Brain pericyte (primary cell): Measurements from ENCODE around the gene COQ8B.
"Not testable (repeated sequence)": the region's sequence is repeated elsewhere in the genome, so short reads cannot be mapped to it uniquely, and the experiment has no call there.

ENCODE experiments used
- DNase-seq: peaks from one replicate; pipeline ENCODE4 v3.0.0-alpha.2; 2012; ENCODE audit warnings: low read depth, low spot score

COQ8B gene

DNA sequence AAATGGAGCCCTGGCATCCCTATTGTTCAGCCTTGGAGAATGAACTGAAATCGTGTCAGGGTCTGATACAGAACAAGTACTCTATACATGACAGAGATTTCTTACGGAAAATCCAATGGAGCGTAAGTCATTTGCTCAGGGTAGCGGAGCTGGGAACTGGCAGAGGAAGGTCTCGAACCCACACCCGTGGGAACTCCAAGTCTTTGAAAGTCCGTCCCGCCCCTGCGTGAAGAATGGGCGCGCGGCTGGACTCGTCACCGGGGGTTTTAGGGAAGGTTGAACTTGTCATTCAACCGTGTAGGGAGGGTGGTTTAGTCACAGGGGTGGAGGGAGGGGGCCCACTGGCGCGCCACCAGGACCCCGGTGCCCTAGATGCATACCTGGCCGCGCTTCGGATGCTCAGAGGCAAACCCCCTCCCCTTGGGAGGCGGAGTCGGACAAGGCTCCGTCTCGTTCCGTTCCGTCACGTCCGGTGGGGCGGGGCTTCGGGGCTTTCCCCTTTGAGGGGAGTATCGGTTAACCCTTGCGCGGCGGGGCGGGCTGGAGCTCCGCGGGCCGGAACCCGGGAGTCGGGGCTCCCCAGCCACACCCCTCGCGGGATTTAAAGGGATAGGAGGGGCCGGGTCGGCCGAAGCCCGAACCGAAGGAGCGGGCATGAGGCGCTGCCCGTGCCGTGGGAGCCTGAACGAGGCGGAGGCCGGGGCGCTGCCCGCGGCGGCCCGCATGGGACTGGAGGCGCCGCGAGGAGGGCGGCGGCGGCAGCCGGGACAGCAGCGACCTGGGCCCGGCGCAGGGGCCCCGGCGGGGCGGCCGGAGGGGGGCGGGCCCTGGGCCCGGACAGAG lies at the start of gene COQ8B, which contains the start of gene ITPKC:
Gene COQ8B, minus strand, starts transcription at position 405 of the 843 bp plus-strand sequence. CDS start 2,254 bp downstream, outside the sequence.
Gene ITPKC, plus strand, starts transcription at position 631 of the 843 bp plus-strand sequence. Its CDS starts 24 bp downstream, at position 655.
- DNase-seq: peak; percentile 88

DNA sequence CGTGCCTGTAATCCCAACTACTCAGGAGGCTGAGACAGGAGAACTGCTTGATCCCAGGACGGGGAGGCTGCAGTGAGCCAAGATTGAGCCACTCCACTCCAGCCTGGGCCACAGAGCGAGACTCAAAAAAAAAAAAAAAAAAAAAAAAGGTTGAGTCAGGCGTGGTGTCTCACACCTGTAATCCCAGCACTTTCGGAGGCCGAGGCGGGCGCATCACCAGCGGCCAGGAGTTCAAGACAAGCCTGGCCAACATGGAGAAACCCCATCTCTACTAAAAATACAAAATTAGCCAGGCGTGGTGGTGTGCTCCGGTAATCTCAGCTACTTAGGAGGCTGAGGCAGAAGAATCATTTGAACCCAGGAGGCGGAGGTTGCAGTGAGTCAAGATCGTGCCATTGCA lies 49.7 kb upstream of the COQ8B start:
- DNase-seq: not testable (repeated sequence)

DNA sequence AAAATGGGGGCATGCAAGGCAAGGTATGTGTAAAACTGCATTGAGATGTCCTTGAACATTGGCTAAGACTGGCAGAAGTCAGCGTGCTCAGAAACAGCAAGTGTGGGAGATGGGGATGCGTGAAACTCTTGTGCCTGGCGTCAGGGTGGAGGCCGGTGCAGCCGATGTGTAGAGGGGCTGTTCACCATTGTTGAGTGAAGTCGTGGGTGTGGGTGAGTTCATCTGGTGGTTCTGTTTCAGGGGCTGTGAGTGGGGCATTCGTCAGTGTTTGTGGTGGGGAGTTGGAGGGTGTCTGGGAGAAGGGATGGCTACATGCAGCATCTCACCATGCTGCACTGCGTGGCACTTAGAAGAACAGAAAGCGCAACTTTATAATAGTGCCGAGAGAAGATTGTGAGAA lies 47.3 kb upstream of the COQ8B start:
- DNase-seq: no peak

DNA sequence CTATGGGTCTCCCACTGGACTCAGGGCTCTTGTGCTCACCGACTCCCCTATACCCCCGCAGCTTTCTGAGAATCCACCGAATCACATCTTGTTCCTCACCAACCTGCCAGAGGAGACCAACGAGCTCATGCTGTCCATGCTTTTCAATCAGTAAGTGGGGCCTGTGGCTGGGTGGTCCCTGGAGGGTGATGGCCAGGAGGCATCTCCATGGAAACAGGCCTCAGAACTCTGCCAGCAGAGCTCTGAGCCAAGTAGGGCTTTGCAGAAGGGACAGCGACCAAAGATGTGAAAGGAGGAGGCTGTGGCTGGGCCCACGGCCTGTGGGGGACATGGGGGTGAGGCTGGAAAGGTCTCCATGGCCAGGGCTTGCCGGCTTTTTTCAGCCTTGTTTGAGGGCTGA lies 46.8 kb upstream of the COQ8B start:
- DNase-seq: no peak

DNA sequence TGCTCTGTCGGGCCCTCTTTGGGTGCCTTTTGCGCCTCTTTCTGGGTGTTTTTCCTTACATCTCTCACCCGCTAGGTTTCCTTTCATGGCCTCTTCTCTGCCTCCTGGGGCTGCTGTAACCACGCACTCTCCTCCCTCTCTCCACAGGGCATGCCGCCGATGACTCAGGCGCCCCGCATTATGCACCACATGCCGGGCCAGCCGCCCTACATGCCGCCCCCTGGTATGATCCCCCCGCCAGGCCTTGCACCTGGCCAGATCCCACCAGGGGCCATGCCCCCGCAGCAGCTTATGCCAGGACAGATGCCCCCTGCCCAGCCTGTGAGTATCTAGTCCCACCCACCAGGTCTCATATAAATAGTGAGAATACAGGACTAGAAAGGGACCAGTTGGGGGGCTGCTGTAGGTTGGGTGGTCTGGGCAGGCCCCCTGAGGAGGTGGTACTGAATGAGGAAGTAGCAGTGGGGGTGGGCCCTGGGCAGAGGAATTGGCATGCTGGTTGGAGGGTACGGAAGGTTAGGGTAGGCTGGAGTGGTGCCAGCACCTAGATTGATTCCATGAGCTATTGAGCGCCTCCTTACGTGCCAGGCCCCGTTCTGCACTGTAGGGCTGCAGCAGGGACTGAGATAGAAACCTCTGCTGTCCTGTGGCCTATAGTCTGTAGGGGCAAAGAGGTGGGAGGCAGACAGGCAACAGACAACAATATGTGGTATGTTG lies 46.2 kb upstream of the COQ8B start:
- DNase-seq: peak; percentile 40

DNA sequence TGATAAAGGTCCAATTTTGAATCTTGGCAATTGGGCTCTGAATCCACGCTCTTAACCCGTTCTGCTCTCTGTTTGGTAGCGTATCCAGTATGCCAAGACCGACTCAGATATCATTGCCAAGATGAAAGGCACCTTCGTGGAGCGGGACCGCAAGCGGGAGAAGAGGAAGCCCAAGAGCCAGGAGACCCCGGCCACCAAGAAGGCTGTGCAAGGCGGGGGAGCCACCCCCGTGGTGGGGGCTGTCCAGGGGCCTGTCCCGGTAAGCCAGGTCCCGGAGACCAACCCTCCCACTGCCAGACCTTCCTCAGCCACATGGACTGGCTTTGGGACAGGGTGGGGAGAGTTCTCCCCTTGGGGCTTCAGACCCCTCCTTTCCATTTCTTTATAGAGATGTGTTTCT lies 42.7 kb upstream of the COQ8B start:
- DNase-seq: no peak

DNA sequence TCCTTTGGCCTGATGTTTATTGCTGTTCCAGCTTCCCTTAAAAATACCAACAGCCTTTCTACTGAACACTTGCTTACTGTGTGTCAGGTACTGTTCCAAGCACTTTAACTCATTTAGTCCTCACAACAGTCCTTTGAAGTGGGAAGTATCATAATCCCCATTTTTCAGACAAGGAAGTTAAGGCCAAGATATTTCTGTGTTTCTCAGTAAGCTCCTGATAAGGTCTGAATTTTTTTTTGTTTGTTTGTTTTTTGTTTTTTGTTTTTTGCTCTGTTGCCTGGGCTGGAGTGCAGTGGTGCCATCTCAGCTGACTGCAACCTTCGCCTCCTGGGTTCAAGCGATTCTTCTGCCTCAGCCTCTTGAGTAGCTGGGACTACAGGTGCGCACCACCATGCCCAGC lies 41.8 kb upstream of the COQ8B start:
- DNase-seq: no peak

DNA sequence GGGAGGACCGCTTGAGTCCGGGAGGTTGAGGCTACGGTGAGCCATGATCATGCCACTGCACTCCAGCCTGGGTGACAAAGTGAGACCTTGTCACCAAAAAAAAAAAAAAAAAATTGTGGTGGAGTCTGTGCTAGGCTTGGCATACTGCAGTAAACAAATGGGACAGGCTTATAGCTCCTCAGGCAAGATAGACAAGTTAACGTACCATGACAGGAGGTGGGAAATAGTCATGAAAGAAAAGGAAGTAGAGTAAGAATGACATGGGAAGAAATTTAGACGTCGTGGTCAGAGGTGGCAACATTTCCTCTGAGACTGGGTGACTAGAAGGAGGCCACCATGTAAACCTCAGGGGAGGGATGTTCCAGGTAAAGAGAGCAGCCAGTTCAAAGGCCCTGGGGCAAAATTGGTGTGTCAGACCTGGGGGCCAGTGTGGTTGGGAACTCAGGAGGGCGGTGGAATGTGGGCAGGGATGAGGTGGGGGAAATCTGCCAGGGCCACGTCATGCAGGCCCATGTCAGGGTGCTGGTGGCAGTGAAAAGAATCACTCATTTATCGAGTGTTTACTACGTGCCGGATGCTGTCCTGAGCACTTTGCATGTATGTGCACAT lies 39.9 kb upstream of the COQ8B start:
- DNase-seq: no peak

DNA sequence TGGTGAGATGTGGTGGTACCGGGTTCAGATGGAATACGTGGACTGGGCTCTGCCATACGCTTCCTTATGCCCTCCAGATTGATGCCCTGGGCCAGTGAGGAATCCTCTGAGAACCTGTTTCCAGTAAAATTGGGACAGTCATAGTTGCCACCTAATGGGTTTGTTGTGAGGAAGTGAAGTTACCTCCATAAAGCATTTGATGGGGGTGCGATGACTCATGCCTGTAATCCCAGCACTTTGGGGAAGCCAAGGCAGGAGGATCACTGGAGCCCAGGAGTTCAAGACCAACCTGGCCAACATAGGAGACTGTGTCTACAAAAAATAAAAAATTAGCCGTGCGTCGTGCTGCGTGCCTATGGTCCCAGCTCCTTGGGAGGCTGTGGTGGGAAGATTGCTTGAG lies 39.1 kb upstream of the COQ8B start:
- no peak for DNase-seq

DNA sequence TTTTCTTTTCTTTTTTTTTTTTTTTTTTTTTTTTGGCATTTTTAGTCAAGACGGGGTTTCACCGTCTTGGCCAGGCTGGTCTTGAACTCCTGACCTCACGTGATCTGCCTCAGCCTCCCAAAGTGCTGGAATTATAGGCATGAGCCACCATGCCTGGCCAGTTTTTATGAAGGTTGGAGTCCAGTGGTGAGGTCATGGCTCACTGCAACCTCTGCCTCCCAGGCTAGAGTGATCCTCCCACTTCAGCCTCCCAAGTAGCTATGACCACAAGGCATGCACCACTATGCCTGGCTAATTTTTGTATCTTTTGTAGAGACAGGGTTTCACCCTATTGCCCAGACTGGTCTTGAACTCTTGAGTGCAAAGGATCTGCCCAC lies 38.5 kb upstream of the COQ8B start:
- DNase-seq: no peak

DNA sequence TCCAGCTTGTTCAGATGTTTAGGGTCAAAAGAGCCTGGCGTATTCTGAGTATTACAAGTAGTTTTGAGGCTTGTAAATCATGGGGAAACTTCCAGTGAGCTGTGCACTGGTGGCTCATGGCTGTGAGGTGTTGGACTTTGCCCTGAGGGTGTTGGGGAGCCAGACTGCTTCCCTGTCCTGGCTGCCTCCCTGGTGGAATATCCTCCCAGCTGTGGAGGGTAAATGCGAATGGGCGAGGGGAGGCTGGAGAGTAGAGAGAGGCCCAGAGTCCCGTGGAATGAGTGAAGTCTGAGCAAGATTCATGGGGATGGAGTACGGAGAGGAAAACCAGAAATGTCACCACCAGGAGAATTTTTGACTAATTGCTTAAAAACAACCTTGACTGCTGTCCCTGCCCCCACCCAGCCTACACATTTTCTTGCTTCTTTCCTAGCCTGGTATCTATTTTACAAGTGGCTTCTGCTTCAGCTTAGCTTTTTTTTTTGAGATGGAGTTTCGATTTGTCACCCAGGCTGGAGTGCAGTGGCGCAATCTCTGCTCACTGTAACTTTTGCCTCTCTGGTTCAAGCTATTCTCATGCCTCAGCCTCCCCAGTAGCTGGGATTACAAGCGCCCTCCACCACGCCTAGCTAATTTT lies 38.0 kb upstream of the COQ8B start:
- DNase-seq: no peak

DNA sequence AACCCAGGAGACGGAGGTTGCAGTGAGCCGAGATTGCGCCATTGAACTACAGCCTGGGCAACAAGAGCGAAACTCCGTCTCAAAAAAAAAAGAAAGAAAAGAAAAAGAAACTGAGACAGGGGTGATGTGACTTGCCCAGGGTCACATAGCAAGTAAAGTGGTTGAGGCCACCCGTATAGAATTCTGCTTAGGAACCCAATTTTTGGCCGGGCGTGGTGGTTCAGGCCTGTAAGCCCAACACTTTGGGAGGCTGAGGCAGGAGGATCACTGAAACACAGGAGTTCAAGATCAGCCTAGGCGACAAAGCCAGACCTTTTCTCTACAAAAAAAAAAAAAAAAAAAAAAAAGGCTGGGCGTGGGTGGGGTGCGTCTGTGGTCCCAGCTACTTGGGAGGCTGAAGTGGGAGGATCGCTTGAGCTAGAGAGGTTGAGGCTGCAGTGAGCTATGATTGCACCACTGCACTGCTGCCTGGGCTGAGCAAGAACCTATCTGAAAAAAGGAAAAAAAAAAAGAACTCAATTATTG lies 35.6 kb upstream of the COQ8B start:
- DNase-seq: no peak

DNA sequence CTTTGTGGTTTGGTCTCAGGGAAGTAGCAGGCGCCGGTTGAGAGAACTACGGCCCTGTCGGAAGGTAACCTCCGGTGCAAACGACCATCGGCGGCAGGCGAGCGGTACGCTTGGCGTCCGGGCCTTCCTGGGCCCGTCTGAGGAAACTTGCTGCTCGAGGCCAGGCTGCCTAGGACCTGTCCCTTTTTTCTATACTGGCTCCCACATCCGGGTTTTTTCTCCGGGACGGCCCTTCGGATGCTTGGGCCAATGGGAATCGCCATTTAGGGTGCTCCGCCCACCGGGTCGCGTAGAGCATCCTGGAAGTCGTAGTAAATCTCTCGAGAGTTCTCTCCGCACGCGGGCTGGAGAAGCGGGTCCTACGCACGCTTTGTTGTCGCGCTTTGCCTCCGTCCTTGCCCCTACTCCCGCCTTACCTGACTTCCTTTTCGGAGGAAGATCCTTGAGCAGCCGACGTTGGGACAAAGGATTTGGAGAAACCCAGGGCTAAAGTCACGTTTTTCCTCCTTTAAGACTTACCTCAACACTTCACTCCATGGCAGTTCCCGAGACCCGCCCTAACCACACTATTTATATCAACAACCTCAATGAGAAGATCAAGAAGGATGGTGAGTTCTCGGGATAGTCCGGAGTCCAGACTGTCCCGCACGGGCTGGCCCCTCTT lies 34.3 kb upstream of the COQ8B start, which contains the start of gene SNRPA:
Gene SNRPA, plus strand, starts transcription at position 330 of the 664 bp plus-strand sequence. Its CDS starts 206 bp downstream, at position 536.
- peak; percentile 91 for DNase-seq

DNA sequence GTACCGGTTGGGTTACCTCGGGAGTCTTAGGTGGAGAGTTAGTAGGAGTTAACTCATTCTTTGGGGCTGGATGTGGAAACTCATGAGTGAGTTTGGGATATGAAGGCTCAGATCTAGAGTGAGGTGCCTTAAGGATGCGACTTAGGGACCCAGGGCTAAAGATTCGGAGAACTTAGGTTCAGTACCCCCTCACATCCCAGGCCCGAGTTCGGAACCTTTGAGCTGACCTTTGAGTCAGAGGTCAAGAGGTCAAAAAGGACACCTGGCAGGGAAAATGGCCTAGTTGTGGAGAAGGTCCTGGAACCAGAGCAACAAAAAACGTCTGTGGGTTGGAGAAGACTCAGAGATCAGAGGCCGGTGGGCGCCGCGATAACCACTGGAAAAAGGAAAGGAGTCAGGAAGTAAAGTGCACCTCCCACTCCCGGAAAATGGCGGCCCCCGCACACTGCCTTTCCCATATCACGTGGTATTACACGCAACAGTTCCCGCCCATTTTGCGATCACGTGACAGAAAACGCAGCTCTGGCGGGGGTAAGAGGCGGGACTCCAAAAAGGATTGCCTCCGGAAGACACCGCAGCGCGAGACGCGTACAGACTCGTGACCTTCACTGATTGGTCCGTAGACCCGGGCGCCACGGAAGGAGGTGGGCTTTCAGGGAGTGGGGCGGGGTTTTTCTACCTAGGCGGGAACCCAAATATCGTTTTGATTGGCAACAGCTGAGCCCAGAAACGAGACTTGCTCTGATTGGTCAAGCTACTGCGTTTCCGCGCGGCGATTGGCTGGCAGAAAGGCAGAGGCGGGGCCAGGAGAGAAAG lies 33.6 kb upstream of the COQ8B start, which contains the start of gene ACTMAP:
Gene ACTMAP, minus strand, starts transcription at position 420 of the 816 bp plus-strand sequence. CDS start 674 bp downstream, outside the sequence.
- peak; percentile 100 for DNase-seq

DNA sequence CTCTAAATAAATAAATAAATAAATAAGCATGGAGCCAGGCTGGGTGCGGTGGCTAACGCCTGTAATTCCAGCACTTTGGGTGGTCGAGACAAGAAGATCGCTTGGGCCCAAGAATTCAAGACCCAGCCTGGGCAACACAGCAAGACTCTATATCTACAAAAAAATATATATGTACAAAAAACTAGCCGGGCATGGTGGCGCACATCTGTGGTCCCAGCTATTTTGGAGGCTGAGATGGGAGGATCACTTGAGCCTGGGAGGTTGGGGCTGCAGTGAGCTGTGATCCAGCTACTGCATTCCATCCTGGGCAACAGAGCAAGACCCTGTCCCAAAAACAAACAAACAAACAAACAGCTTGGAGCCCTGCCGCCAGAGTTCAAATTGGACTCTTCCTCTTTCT lies 30.9 kb upstream of the COQ8B start:
- DNase-seq: no peak

DNA sequence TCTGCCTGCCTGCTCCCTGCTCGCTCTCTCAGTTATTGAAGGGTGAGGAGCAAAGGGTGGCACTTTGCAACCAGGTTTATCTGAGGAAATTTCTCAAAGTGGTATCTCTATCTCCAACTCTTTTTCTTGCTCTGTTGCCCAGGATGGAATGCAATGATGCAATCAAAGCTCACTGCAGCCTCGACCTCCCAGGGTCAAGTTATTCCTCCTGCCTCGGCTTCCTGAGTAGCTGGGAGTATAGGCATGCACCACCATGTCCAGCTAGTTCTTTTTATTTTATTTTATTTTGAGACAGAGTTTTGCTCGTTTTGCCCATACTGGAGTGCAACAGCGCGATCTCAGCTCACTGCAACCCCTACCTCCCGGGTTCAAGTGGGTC lies 28.7 kb upstream of the COQ8B start:
- no peak for DNase-seq

DNA sequence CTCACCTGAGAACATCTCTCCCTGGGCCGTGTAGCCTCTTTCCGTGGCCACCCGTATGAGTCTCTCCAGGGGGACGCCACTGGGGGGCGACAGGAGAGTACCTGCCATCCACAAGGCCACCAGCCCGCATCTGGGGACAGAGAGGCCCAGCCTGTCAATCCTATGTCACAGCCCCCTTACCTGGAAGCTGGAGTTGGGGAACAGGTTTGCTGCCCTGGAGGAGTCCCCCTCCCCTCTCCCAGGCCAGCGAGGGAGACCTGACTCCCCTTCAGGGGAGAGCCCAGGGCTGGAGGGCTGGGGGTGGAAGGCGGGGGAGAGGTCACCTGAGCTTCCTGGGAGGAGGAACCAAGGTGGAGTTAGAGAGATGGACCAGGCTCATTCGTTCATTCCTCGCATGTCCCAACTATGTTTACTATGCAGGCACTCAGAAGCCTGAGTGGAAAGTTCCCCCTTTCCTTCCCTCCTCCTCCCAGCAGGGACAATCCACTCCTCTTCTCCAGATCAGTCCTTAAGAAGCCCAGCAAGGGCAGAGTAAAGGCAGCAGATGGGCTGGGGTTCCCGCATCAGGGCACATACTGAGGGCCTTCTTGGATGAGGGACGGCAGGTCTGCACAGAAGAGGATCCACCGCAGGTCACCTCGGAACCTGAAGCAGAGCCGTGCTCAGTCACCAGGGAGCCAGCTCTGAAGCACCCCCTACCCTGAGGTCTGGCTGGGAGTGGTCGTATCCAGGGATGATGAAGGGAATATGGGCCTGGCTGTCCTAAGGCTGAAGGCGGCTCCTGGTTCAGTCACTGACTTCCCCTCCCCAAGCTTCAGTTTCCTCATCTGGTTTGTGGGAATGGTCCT lies 28.1 kb upstream of the COQ8B start:
- DNase-seq: no peak

DNA sequence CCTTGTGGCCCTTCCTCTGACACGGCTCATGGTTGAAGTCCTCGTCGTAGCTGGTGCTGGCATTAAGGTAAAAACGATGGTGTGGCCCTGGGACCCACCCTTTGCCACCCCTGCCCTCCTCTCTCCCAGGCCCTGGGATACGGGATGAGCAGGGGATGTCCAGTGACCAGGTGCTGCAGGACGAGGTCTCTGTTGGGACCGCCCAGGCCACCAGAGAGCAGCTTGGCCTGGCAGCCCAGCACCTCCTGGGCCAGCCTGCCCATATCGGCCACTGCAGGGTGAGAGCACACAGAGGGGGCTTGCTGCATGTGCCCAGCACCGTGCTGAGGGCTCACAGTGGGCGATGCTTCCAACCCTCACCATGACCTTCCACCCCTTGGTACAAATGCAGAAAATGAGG lies 27.2 kb upstream of the COQ8B start:
- no peak for DNase-seq

DNA sequence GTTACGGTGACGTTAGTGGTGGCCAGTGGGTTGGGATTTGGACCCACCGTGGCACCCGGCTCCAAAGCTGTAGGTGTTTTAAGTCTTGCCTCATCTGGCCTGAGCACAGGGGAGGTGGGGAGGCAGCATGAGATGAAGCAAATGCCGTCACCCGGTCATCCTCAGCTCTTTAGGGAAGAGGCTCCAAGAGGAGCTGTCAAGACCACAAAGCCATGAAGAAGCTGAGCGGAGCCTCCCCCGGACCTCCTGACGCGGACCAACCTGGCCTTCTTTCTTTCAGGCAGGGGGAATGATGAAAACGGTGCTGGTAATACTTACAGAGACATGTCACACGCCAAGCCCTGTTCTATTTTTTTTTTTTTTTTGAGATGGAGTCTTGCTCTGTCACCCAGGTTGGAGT lies 26.2 kb upstream of the COQ8B start:
- no peak for DNase-seq
